H1 (cell line): ENCODE data around the gene LPAR6. TPM values are rescaled to one million over a fixed set of nuclear protein-coding genes. Genes with fewer than 3 reads are reported as not detected.

Experiments
- CREB1 ChIP-seq: IDR thresholded peaks from 2 replicates; pipeline ENCODE4 v1.6.1; 2012; ENCODE audit warnings: inconsistent platforms
- SUZ12 ChIP-seq: fragments of 200-600 bp; sonication (generic); IDR thresholded peaks from 2 replicates; pipeline ENCODE4 v1.6.1; 2012; ENCODE audit warnings: mild to moderate bottlenecking, inconsistent platforms, low read length, moderate library complexity, mixed read lengths
- polyA plus RNA-seq, 7 experiments: library from polyadenylated mRNA; depleted of rRNA in 3 of 7; stranded (reverse) in 5 of 7; unstranded in 2 of 7; fragments of >200 nt in 5 of 7; fragments of 200-250 nt in 2 of 7; gene quantifications; 1 replicate in 5 of 7; 2 replicates in 1 of 7; 4 replicates in 1 of 7; pipeline versions ENCODE4 v1.2.1 to v1.2.3, GENCODE V29; 2011 to 2013; ENCODE audit warnings: missing spikeins in 2 of 7, mixed read lengths in 2 of 7
- total RNA-seq: library from RNA; stranded (reverse); fragmentation: NEBNext Ultra II Directional; extraction: Animal tissue kit (Norgen Biotek cat#: 25700); gene quantifications from 2 replicates; pipeline ENCODE4 v1.2.1, GENCODE V29; 2021

The LPAR6 gene
- total and polyA plus RNA-seq, 2 of the 8 experiments (the other 6 are each of a cell fraction or from before 2014, with no cell fraction given) = 0.50 to 0.97 TPM

DNA sequence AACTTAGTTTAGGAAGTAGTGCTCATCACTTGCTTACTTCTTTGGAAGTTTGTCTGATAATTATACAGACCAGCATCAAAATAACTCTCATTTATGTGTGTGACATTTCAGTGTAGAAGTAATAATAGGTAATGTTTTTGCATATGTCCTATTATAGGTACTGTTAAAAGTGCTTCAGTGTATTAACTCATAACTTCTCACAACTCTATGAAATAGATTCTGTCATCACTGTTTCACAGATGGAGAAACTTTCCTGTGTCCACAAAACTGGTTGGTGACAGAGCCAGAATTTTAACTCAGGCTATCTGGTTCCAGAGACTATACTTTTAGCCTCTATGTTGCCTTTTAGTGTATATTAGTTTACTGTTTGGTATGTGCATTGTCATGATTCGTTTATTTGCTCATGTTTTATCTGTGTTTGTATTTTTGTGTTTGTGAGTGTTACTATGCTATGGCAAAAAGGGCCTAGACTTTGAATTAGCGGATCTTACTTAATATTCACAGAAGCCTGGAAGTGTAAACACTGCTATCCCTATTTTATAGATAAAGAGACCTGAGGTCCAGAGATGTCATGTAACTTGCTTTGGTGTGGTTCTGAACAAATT is 12.7 kb downstream of the LPAR6 start (continued):
- no peak for TF ChIP-seq CREB1
- no peak for TF ChIP-seq SUZ12
